Body of pancreas (tissue), 4 donors: ENCODE measurements around the gene KIAA1549.

Source experiments
- CTCF ChIP-seq, 7 experiments: fragments of 450-650 bp in 4 of 7; fragments of 200-600 bp in 3 of 7; sonication (generic) in 3 of 7; IDR thresholded peaks; one replicate each; pipeline ENCODE4 v1.5.1; 2016 to 2019; ENCODE audit warnings: antibody characterized with exemption in 7 of 7
- POLR2A ChIP-seq, 3 donors: fragments of 450-650 bp; IDR thresholded peaks; one replicate each; pipeline ENCODE4 v1.6.1; 2016; ENCODE audit warnings: antibody characterized with exemption in 3 of 3, mild to moderate bottlenecking in 2 of 3

GRCh38 chr7:138873220-138873892 lies 107.8 kb downstream of the KIAA1549 start:
- TF ChIP-seq CTCF (IDR thresholded peaks at IDR 0.05): no peak
- no peak for TF ChIP-seq POLR2A (IDR thresholded peaks at IDR 0.05)
